HAP-1 (cell line): ENCODE data around the gene FAM193B.
A peak's percentile ranks its signal among the peaks of the same experiment; 100 is the strongest.
"Not testable (repeated sequence)": the region's sequence is repeated elsewhere in the genome, so short reads cannot be mapped to it uniquely, and the experiment has no call there.

ENCODE experiments used
- DNase-seq, 2 experiments: peaks; one replicate each; pipeline ENCODE4 v3.0.0-alpha.2; 2016 to 2020; ENCODE audit warnings: low spot score in 2 of 2
- H3K27me3 ChIP-seq: fragments of 250-450 bp; sonication (Bioruptor Pico); 2 replicates; pipeline ENCODE4 v1.5.1; 2020; ENCODE audit warnings: low read depth, mild to moderate bottlenecking, moderate library complexity
- H3K36me3 ChIP-seq: fragments of 250-450 bp; sonication (Bioruptor Pico); replicated peaks from 2 replicates; pipeline ENCODE4 v1.5.1; 2020; ENCODE audit warnings: mild to moderate bottlenecking
- H3K4me1 ChIP-seq: fragments of 250-450 bp; sonication (Bioruptor Pico); 2 replicates; pipeline ENCODE4 v1.5.1; 2020; ENCODE audit warnings: mild to moderate bottlenecking
- H3K4me3 ChIP-seq: fragments of 250-450 bp; sonication (Bioruptor Pico); 2 replicates; pipeline ENCODE4 v1.5.1; 2020; ENCODE audit warnings: mild to moderate bottlenecking, moderate library complexity
- H3K9me3 ChIP-seq: fragments of 250-450 bp; sonication (Bioruptor Pico); 2 replicates; pipeline ENCODE4 v1.5.1; 2020; ENCODE audit warnings: mild to moderate bottlenecking, moderate library complexity
- in situ Hi-C: fragments of 300-500 bp; cut with MboI; formaldehyde crosslinking; loops from 3 replicates; pipeline ENCODE4 v1.14.3; 2020; ENCODE audit warnings: low sequenced_read_pairs, inconsistent platforms, mixed read lengths

Gene FAM193B

GRCh38 chr5:177492841-177493240 lies 61.5 kb downstream of the FAM193B start:
- Histone ChIP-seq H3K9me3 (no peaks in the 10 kb centered on the region), H3K27me3 (no peaks in the 10 kb centered on the region), H3K4me1 (peaks cover 19% of the 10 kb centered on the region), H3K4me3 (no peak overlapping the region), H3K36me3 (peaks cover 70% of the 10 kb centered on the region)
- no peak for DNase-seq
- in situ Hi-C loops: no loop called here

- no peaks in the 10 kb centered on the region for H3K9me3 ChIP-seq
- H3K36me3 ChIP-seq: peaks cover 76% of the 10 kb centered on the region
- no peak for DNase-seq
- no peaks in the 10 kb centered on the region for H3K27me3 ChIP-seq
- in situ Hi-C loops: no loop called here
- peaks cover 18% of the 10 kb centered on the region for H3K4me1 ChIP-seq
- no peak overlapping the region for H3K4me3 ChIP-seq
Measured at GRCh38 chr5:177491983-177492746, 62.2 kb downstream of the FAM193B start.

GRCh38 chr5:177491429-177491945 lies 62.9 kb downstream of the FAM193B start:
- H3K4me3 ChIP-seq: no peak overlapping the region
- peak in 1 of 2 experiments; percentile 74 for DNase-seq
- H3K36me3 ChIP-seq: peaks cover 79% of the 10 kb centered on the region
- H3K9me3 ChIP-seq: no peaks in the 10 kb centered on the region
- no peaks in the 10 kb centered on the region for H3K27me3 ChIP-seq
- H3K4me1 ChIP-seq: peaks cover 17% of the 10 kb centered on the region
- in situ Hi-C loops: no loop called here

GRCh38 chr5:177490992-177491391 lies 63.4 kb downstream of the FAM193B start:
- H3K36me3 ChIP-seq: peaks cover 81% of the 10 kb centered on the region
- H3K9me3 ChIP-seq: no peaks in the 10 kb centered on the region

GRCh38 chr5:177490311-177490991 lies 63.9 kb downstream of the FAM193B start:
- peaks cover 76% of the 10 kb centered on the region for H3K36me3 ChIP-seq
- DNase-seq: no peak
- H3K4me1 ChIP-seq: peaks cover 7% of the 10 kb centered on the region
- no peaks in the 10 kb centered on the region for H3K9me3 ChIP-seq
- no peak overlapping the region for H3K4me3 ChIP-seq
- in situ Hi-C loops: no loop called here
- no peaks in the 10 kb centered on the region for H3K27me3 ChIP-seq

More at GRCh38 chr5:177490992-177491391, 63.4 kb downstream of the FAM193B start:
- Histone ChIP-seq H3K27me3 (no peaks in the 10 kb centered on the region), H3K4me3 (no peak overlapping the region), H3K4me1 (peaks cover 12% of the 10 kb centered on the region)
- in situ Hi-C loops: no loop called here
- no peak for DNase-seq

- H3K4me3 ChIP-seq: no peak overlapping the region
- DNase-seq: no peak
- H3K27me3 ChIP-seq: no peaks in the 10 kb centered on the region
- in situ Hi-C loops: no loop called here
- peaks cover 70% of the 10 kb centered on the region for H3K36me3 ChIP-seq
- no peaks in the 10 kb centered on the region for H3K9me3 ChIP-seq
- no peaks in the 10 kb centered on the region for H3K4me1 ChIP-seq
Measured at GRCh38 chr5:177489119-177489716, 65.1 kb downstream of the FAM193B start.

GRCh38 chr5:177487975-177488374 lies 66.4 kb downstream of the FAM193B start:
- Histone ChIP-seq H3K9me3 (no peaks in the 10 kb centered on the region), H3K36me3 (peaks cover 68% of the 10 kb centered on the region), H3K4me3 (no peak overlapping the region), H3K4me1 (no peaks in the 10 kb centered on the region), H3K27me3 (no peaks in the 10 kb centered on the region)
- no peak for DNase-seq
- in situ Hi-C loops: no loop called here

- Histone ChIP-seq H3K36me3 (peaks cover 62% of the 10 kb centered on the region), H3K4me3 (no peak overlapping the region), H3K9me3 (no peaks in the 10 kb centered on the region), H3K4me1 (no peaks in the 10 kb centered on the region), H3K27me3 (no peaks in the 10 kb centered on the region)
- in situ Hi-C loops: no loop called here
- no peak for DNase-seq
Measured at GRCh38 chr5:177487144-177487543, 67.2 kb downstream of the FAM193B start.

GRCh38 chr5:177486256-177486655 lies 68.1 kb downstream of the FAM193B start:
- Histone ChIP-seq H3K36me3 (peaks cover 56% of the 10 kb centered on the region), H3K27me3 (no peaks in the 10 kb centered on the region), H3K4me1 (no peaks in the 10 kb centered on the region), H3K4me3 (no peak overlapping the region), H3K9me3 (no peaks in the 10 kb centered on the region)
- no peak for DNase-seq
- in situ Hi-C loops: no loop called here

GRCh38 chr5:177485753-177486152 lies 68.6 kb downstream of the FAM193B start:
- H3K27me3 ChIP-seq, H3K9me3 ChIP-seq, in situ Hi-C loops, DNase-seq, H3K4me3 ChIP-seq, H3K4me1 ChIP-seq: not testable (repeated sequence)
- H3K36me3 ChIP-seq: peaks cover 51% of the 10 kb centered on the region

GRCh38 chr5:177484902-177485549 lies 69.3 kb downstream of the FAM193B start:
- DNase-seq: no peak
- no peaks in the 10 kb centered on the region for H3K9me3 ChIP-seq
- H3K36me3 ChIP-seq: peaks cover 43% of the 10 kb centered on the region
- H3K4me3 ChIP-seq: no peak overlapping the region
- H3K27me3 ChIP-seq: no peaks in the 10 kb centered on the region
- in situ Hi-C loops: no loop called here
- no peaks in the 10 kb centered on the region for H3K4me1 ChIP-seq

GRCh38 chr5:177483994-177484901 lies 70.1 kb downstream of the FAM193B start:
- Histone ChIP-seq H3K27me3 (no peaks in the 10 kb centered on the region), H3K36me3 (peaks cover 37% of the 10 kb centered on the region), H3K9me3 (no peaks in the 10 kb centered on the region), H3K4me1 (no peaks in the 10 kb centered on the region), H3K4me3 (no peak overlapping the region)
- no peak for DNase-seq
- in situ Hi-C loops: no loop called here

- Histone ChIP-seq H3K9me3 (no peaks in the 10 kb centered on the region), H3K27me3 (no peaks in the 10 kb centered on the region), H3K36me3 (peaks cover 28% of the 10 kb centered on the region), H3K4me3 (no peak overlapping the region), H3K4me1 (no peaks in the 10 kb centered on the region)
- in situ Hi-C loops: no loop called here
- no peak for DNase-seq
Measured at GRCh38 chr5:177483042-177483441, 71.3 kb downstream of the FAM193B start.
